NCI-H2227 (cell line): ENCODE results near the gene MOGAT1.
"Not testable (repeated sequence)": the region's sequence is repeated elsewhere in the genome, so short reads cannot be mapped to it uniquely, and the experiment has no call there.

Source experiments
- DNase-seq: peaks from one replicate; lab custom pipeline; 2025; ENCODE audit not compliant: unreplicated experiment; lab: John Stamatoyannopoulos, UW

MOGAT1 gene

GRCh38 chr2:222738312-222738711 is 66.9 kb downstream of the MOGAT1 start:
- DNase-seq = no peak

- no peak for DNase-seq
Observed at GRCh38 chr2:222738809-222739208, 67.4 kb downstream of the MOGAT1 start.

DNA sequence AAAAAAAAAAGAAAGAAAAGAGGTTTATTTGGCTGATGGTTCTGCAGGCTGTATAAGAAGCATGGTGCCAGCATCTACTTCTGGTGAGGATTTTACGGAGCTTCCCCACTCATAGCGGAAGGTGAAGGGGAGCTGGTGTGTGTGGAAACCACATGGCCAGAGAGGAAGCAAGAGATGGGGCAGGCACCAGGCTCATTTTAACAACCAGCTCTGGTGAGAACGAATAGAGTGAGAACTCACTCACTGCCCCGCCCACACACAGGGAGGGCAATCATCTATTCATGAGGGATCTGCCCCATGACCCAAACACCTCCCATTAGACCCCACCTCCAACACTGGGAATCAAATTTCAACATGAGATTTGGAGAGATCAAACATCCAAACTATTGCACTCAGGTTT is 68.5 kb downstream of the MOGAT1 start:
- DNase-seq = no peak

GRCh38 chr2:222743251-222743812 is 71.9 kb downstream of the MOGAT1 start:
- no peak for DNase-seq

DNA sequence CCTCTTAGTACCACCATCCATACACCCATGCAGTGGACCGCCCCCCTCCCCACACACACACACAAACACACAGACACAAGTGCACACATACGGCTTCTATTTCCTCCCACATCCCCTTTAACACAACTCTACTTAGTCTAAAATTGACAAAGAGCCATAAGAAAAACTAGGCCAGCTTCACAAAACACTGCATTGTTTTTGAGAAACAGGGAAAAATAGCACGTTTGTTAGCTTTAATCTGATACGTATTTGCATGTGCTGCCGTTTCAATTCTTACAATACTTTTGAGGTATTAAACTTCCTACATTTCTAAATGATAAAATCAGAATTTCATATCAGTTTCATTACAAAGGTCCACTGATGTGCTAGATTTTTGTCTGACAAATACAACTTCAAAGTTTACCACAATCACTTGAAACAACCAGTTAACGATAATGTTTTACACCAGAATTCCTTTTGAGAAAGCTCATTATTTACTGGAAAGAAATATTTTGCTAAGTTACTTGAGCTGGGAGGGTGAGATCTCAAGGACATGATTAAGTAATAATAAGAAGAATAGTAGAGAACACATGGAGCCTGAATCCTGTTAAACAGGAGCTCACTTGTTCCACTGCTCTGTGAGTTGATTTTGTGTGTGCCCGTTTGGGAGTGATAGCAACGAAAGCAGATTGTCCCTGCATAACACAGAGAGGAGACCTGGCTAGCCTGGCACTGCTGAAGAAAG is 74.5 kb downstream of the MOGAT1 start:
- no peak for DNase-seq

DNA sequence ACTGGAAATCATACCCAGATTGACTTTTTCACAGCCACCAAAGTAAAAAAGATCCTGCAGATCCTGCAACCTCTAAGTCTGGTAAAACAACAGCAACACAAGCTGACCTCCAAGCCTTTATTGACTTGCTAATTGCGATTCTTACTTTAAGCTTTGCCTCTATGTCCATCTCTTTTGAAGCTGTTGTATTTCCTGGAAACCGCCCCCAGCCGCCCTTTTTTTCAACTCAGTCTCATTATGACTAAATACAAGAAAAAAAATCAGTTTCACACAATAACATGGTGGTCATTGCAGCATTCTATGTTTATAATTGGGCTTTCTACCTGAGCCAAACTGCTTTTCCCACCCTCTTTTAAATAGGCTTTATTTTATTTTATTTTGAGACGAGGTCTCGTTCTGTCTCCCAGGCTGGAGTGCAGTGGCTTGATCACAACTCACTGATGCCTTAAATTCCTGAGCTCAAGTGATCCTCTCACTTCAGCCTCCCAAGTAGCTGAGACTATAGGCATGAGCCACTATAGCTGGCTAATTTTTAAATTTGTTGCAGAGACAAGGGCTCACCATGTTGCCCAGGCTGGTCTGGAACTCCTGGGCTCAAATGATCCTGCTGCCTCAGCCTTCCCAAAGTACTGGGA is 76.2 kb downstream of the MOGAT1 start:
- DNase-seq = no peak

DNA sequence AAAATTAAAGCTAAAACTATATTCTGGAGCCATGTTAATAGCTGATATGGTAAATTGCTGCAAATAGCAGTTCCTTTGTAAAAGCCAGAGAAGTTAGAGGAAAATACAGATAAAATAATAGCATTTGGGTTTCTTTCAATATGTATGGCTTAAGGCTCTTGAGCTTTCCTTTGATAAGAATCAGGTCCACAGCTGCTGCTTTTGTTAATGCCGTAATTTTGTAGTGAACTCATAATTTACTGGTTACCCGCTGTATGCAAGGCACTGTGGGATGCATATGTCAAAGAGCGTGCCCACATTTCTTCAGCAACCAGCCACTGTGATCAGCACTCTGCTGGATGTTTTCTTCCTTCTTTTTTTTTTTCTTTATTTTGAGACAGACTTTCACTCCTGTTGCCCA is 79.1 kb downstream of the MOGAT1 start:
- peak; percentile 50 for DNase-seq

- no peak for DNase-seq
Observed at GRCh38 chr2:222751238-222751637, 79.8 kb downstream of the MOGAT1 start.

- no peak for DNase-seq
Observed at GRCh38 chr2:222751821-222752719, 80.6 kb downstream of the MOGAT1 start.

DNA sequence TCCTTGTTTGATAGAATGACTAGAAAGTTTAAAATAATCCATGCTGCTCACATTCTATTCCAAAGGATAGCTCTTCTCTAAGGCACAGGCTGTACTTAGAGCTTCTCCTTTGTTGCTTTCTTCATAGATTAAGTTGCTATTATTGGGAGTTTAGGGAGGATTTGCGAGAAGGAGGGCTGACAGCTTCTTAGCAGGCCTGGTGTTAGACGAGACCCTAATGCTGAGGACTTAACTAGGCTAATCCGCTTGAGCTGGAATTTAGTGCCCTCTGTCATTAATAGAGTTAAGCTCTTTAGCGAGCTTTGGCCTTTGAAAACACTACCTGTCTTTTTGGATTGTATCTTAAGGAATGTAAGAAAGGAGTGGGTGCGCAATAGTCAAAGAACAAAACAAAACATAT is 81.3 kb downstream of the MOGAT1 start:
- DNase-seq = no peak

DNA sequence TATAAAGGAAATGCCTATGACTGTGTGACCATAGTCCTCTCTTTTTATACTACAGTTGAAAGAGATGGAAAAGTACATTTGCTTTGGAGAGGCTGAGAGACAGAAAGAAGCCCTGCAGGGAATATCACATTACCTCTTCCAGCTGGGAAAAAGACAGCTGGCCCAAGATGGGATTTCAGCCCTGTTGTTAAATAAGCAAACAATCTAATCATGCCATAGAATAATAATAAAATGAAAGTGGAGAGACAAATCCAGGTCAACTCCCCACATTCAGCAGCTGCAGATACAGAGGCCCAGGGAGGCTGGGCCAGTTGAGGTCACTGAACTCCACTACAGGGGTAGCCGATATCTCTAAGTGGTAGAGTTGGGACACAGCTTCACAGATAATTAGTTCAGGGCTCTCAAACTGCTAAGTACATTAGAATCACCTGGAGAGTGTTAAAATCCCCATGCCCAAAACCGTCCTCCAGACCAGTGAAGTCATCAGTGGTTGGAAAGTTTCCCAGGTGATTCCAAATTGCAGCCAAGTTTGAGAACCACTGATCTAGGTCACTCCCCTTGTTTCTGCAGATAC is 81.9 kb downstream of the MOGAT1 start:
- peak; percentile 57 for DNase-seq

DNA sequence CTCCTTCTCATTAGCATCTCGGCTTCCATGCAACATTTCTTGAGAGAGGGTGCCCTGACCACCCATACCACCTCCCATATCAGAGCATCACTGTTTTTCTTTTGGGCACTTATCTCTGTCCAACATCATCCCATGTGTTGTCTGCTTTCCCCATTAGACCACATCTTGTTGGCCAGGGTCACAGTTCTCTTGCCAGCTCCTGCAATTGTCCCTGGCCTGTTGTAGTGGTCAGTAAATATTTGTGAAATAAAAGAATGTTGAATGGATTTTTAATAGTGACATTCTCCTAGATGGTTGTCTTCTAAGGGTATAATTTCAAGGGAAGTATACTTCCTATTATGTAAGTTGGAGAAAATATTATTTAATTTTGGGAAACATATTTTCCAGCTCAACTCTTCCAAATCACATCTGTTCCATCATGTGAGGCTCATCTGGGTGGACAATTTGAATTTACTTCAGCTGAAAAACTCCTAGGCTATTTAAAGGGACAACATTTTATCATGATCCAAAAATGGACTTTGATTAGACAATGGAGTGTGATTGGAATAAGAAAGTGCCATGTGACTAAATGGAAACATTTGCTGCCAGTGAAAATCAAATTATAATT is 83.0 kb downstream of the MOGAT1 start:
- DNase-seq = no peak

DNA sequence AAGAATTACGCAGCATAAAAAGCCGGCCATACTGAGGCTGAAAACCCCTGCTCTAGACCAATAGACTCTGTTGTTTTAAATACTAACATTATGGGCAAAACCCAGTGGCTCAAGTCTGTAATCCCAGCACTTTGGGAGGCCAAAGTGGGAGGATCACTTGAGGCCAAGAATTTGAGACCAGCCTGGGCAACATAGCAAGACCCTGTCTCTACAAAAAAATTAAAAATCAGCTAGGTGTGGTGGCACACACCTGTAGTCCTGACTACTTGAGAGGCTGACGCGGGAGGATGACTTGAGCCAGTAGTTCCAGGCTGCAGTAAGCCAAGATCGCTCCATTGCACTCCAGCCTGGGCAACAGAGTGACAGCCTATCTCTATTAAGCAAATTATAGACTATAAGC is 84.1 kb downstream of the MOGAT1 start:
- not testable (repeated sequence) for DNase-seq

DNA sequence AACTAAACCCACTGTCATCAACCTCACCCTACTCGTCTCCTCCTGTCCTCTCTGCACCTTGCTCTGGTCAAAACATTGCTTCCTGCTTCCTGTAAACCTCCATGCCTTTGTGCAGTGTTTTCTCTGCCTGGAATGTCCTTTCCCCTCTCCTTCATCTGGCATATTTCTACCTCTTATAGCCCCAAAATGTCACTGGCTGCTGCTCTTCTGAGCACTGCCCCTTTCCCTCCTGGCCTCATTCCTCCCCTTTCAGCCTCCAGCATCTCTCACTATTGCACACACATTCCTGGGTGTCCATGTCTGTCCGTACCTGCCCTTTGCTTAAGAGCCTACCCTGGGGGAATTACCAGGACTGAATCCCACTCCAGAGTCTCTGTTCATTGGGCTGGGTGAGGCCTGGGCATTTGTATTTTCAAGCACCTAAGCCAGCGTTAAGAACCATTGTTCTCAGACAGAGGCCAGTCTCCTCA is 84.9 kb downstream of the MOGAT1 start:
- no peak for DNase-seq

- DNase-seq = no peak
Observed at GRCh38 chr2:222756951-222757650, 85.6 kb downstream of the MOGAT1 start.
